Caco-2 (cell line): Measurements from ENCODE around the gene SOHLH1. TPM values are rescaled to one million over a fixed set of nuclear protein-coding genes. Genes with fewer than 3 reads are reported as not detected.

Experiments
- BruUV-seq: library from RNA; stranded (reverse); fragments of 400-500 nt; replicated peaks from 2 replicates; lab custom pipeline; 2021; lab: Mats Ljungman, UMichigan
- CTCF ChIA-PET: fragments of 300-600 bp; sonication (Branson Sonifier 250); formaldehyde crosslinking; loops from one replicate; lab custom pipeline; 2022; ENCODE audit warnings: antibody characterized with exemption; lab: Charles Lee
- POLR2A ChIA-PET: fragments of 300-600 bp; sonication (Branson Sonifier 250); formaldehyde crosslinking; loops from one replicate; lab custom pipeline; 2022; ENCODE audit warnings: antibody characterized with exemption; lab: Charles Lee
- DNase-seq, 2 experiments: peaks; one replicate each; pipeline versions ENCODE4 v3.0.0 to v3.0.0-alpha.2; 2020 to 2022
- H3K27me3 ChIP-seq: replicated peaks from 2 replicates; pipeline ENCODE4 v1.6.0; 2011; ENCODE audit warnings: low read length; ENCODE audit not compliant: control insufficient read depth, insufficient read depth
- H3K36me3 ChIP-seq: 2 replicates; pipeline ENCODE4 v1.5.1; 2011; ENCODE audit warnings: low read length; ENCODE audit not compliant: control insufficient read depth, insufficient read depth
- H3K4me1 ChIP-seq: fragments of 250-450 bp; sonication (Bioruptor Pico); 2 replicates; pipeline ENCODE4 v1.5.1; 2020; ENCODE audit warnings: mild to moderate bottlenecking
- H3K4me3 ChIP-seq: 2 replicates; pipeline ENCODE4 v1.5.1; 2011; ENCODE audit warnings: low read depth, mild to moderate bottlenecking, control low read depth, low read length
- H3K9me3 ChIP-seq: fragments of 250-450 bp; sonication (Bioruptor Pico); 2 replicates; pipeline ENCODE4 v1.5.1; 2020; ENCODE audit warnings: mild to moderate bottlenecking, moderate library complexity
- H3K27ac Mint-ChIP-seq: one replicate; pipeline ENCODE4 v1.8.0; 2022; ENCODE audit warnings: mixed read lengths; ENCODE audit not compliant: unreplicated experiment
- H3K27me3 Mint-ChIP-seq: one replicate; pipeline ENCODE4 v1.8.0; 2022; ENCODE audit warnings: mixed read lengths; ENCODE audit not compliant: insufficient read depth, unreplicated experiment
- H3K36me3 Mint-ChIP-seq: one replicate; pipeline ENCODE4 v1.8.0; 2022; ENCODE audit warnings: mild to moderate bottlenecking, mixed read lengths; ENCODE audit not compliant: insufficient read depth, unreplicated experiment
- H3K4me1 Mint-ChIP-seq: one replicate; pipeline ENCODE4 v1.8.0; 2022; ENCODE audit warnings: low read depth, mixed read lengths; ENCODE audit not compliant: unreplicated experiment
- H3K4me3 Mint-ChIP-seq: one replicate; pipeline ENCODE4 v1.8.0; 2022; ENCODE audit warnings: mild to moderate bottlenecking, moderate library complexity, mixed read lengths; ENCODE audit not compliant: unreplicated experiment
- H3K9me3 Mint-ChIP-seq: one replicate; pipeline ENCODE4 v1.8.0; 2022; ENCODE audit warnings: mixed read lengths; ENCODE audit not compliant: unreplicated experiment
- intact Hi-C: fragments of 100-400 bp; cut with micrococcal nuclease; formaldehyde crosslinking; loops from one replicate; pipeline ENCODE4 v1.10.0; 2022; ENCODE audit not compliant: unreplicated experiment
- total RNA-seq: library from RNA; stranded (reverse); gene quantifications from 2 replicates; pipeline ENCODE4 v1.2.3, GENCODE V29; 2022
- TF ChIP-seq, protein P1 (sequence below), 2 experiments: fragments of 200-600 bp in 1 of 2; IDR thresholded peaks; 1 replicate in 1 of 2; 2 replicates in 1 of 2; pipeline versions ENCODE4 v1.5.1 to v1.8.0; 2011 to 2022; ENCODE audit warnings: antibody characterized with exemption in 1 of 2, control low read depth in 1 of 2, inconsistent platforms in 1 of 2, low read depth in 1 of 2, low read length in 1 of 2, mild to moderate bottlenecking in 1 of 2, moderate library complexity in 1 of 2; ENCODE audit not compliant: insufficient read depth in 1 of 2, severe bottlenecking in 1 of 2, unreplicated experiment in 1 of 2

The SOHLH1 gene
- total RNA-seq, 1 experiment from 2014 or later: 44.9 TPM

GRCh38 chr9:135663451-135663770 is 35.9 kb downstream of the SOHLH1 start:
- Mint-ChIP-seq H3K36me3 (no peaks in the 10 kb centered on the region), H3K4me3 (no peak overlapping the region), H3K9me3 (peaks cover 2% of the 10 kb centered on the region), H3K27me3 (peaks cover 9% of the 10 kb centered on the region), H3K4me1 (no peaks in the 10 kb centered on the region), H3K27ac (no peak overlapping the region)
- intact Hi-C loops: no loop called here
- H3K9me3 ChIP-seq: no peaks in the 10 kb centered on the region; the same call in 1 of the 2 replicates
- no peak overlapping the region for H3K4me3 ChIP-seq
- BruUV-seq: no TSS peak
- CTCF ChIA-PET: no interaction called here
- DNase-seq: no peak
- H3K36me3 ChIP-seq: no peaks in the 10 kb centered on the region
- no peaks in the 10 kb centered on the region for H3K27me3 ChIP-seq
- TF ChIP-seq, protein P1, sequence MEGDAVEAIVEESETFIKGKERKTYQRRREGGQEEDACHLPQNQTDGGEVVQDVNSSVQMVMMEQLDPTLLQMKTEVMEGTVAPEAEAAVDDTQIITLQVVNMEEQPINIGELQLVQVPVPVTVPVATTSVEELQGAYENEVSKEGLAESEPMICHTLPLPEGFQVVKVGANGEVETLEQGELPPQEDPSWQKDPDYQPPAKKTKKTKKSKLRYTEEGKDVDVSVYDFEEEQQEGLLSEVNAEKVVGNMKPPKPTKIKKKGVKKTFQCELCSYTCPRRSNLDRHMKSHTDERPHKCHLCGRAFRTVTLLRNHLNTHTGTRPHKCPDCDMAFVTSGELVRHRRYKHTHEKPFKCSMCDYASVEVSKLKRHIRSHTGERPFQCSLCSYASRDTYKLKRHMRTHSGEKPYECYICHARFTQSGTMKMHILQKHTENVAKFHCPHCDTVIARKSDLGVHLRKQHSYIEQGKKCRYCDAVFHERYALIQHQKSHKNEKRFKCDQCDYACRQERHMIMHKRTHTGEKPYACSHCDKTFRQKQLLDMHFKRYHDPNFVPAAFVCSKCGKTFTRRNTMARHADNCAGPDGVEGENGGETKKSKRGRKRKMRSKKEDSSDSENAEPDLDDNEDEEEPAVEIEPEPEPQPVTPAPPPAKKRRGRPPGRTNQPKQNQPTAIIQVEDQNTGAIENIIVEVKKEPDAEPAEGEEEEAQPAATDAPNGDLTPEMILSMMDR (IDR thresholded peaks at IDR 0.05; ENCODE audit: insufficient read depth in 1 of 2, low read depth in 1 of 2, low read length in 1 of 2, severe bottlenecking in 1 of 2, unreplicated experiment in 1 of 2): no peak
- H3K4me1 ChIP-seq: no peaks in the 10 kb centered on the region
- POLR2A ChIA-PET: no interaction called here

DNA sequence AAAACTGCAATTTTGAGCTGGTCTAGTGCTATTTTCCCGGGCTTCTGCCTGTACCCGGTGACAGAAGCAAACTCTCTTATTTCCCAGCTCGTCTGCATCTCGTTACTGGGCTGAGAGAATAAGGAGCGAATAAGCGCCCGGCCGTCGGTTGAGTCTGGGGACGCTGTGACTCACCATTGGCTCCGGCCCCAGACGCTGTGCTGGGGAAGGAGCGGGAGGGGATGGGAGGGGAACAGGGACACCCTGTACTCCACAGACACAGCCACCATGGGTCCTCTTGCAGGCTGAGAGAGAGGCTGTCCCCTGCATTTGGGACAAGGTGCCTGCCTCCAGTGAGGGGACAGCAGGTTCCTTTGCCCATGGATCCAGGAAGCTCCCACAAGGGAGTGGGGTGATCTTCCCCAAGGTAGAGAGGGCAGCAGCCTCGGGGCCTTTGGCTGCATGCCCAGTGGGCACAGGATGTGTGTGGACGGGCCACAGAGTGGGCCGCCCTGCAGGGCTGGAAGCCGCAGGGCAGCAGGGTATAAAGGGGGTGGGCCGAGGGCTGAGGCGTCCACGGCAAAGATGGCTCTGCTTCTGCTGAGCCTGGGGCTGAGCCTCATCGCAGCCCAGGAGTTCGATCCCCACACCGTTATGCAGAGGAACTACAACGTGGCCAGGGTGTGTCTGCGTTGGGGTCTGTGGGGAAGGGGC is 36.4 kb downstream of the SOHLH1 start, which contains the start of gene LCN9:
LCN9 (plus strand) TSS at position 552 of the 693 bp plus-strand sequence; CDS start at position 565, 13 bp downstream.
- peaks cover 7% of the 10 kb centered on the region for H3K27me3 Mint-ChIP-seq
- no peak within 1 kb of the TSS for H3K4me3 Mint-ChIP-seq
- no TSS peak for BruUV-seq
- TF ChIP-seq, protein P1 (IDR thresholded peaks at IDR 0.05; ENCODE audit: insufficient read depth in 1 of 2, low read depth in 1 of 2, low read length in 1 of 2, severe bottlenecking in 1 of 2, unreplicated experiment in 1 of 2): no peak
- Histone ChIP-seq H3K4me3 (no peak within 1 kb of the TSS), H3K9me3 (no peaks in the 10 kb centered on the region; the same call in none of the 2 replicates), H3K4me1 (no peaks in the 10 kb centered on the region), H3K36me3 (no peaks in the 10 kb centered on the region), H3K27me3 (no peaks in the 10 kb centered on the region)
- ChIA-PET POLR2A (no interaction called here), CTCF (no interaction called here)
- no peaks in the 10 kb centered on the region for H3K4me1 Mint-ChIP-seq
- no peak within 1 kb of the TSS for H3K27ac Mint-ChIP-seq
- intact Hi-C loops: no loop called here
- no peaks in the 10 kb centered on the region for H3K9me3 Mint-ChIP-seq
- peaks cover 2% of the 10 kb centered on the region for H3K36me3 Mint-ChIP-seq
- DNase-seq: no peak

GRCh38 chr9:135661816-135662560 is 37.3 kb downstream of the SOHLH1 start:
- Histone ChIP-seq H3K36me3 (no peaks in the 10 kb centered on the region), H3K4me1 (no peaks in the 10 kb centered on the region), H3K9me3 (no peaks in the 10 kb centered on the region; the same call in none of the 2 replicates), H3K4me3 (no peak overlapping the region), H3K27me3 (no peaks in the 10 kb centered on the region)
- TF ChIP-seq, protein P1 (IDR thresholded peaks at IDR 0.05; ENCODE audit: insufficient read depth in 1 of 2, low read depth in 1 of 2, low read length in 1 of 2, severe bottlenecking in 1 of 2, unreplicated experiment in 1 of 2): no peak
- BruUV-seq: no TSS peak
- no peaks in the 10 kb centered on the region for H3K9me3 Mint-ChIP-seq
- ChIA-PET CTCF (no interaction called here), POLR2A (no interaction called here)
- intact Hi-C loops: no loop called here
- peaks cover 4% of the 10 kb centered on the region for H3K36me3 Mint-ChIP-seq
- DNase-seq: no peak
- no peak overlapping the region for H3K4me3 Mint-ChIP-seq
- peaks cover 7% of the 10 kb centered on the region for H3K27me3 Mint-ChIP-seq
- no peaks in the 10 kb centered on the region for H3K4me1 Mint-ChIP-seq
- H3K27ac Mint-ChIP-seq: no peak overlapping the region
